A549 (cell line): ENCODE results near the gene OPALIN. TPM values are rescaled to one million over a fixed set of nuclear protein-coding genes. Genes with fewer than 3 reads are reported as not detected.

Source experiments
- ATAC-seq, 2 experiments: fragments of 200-7000 bp in 1 of 2; fragments of >200 bp in 1 of 2; cut with Nextera tagmentation in 1 of 2; cut with Tn5 transposase in 1 of 2; 3 replicates each; pipeline versions ENCODE4 v1.8.0 to v1.9.1; 2018 to 2020; ENCODE audit warnings: mild to moderate bottlenecking in 1 of 2, moderate library complexity in 1 of 2
- CTCF ChIA-PET: fragments of 300-600 bp; sonication (Branson Sonifier 250); formaldehyde crosslinking; extraction: SDS; loops from one replicate; lab custom pipeline; 2021; ENCODE audit warnings: antibody characterized with exemption, inconsistent platforms; lab: Yijun Ruan, JAX
- POLR2A ChIA-PET: fragments of 350-600 bp; formaldehyde crosslinking; extraction: SDS; loops from one replicate; lab custom pipeline; 2021; ENCODE audit warnings: antibody characterized with exemption, inconsistent platforms; lab: Yijun Ruan, JAX
- DNase-seq, 2 experiments: peaks; one replicate each; pipeline versions ENCODE4 v3.0.0 to v3.0.0-alpha.2; 2011 to 2016; ENCODE audit warnings: low read depth in 1 of 2, low spot score in 1 of 2
- FAIRE-seq: peaks from 2 replicates; lab custom pipeline; 2011; peaks lifted over from hg19 to GRCh38; lab: Jason Lieb, UNC
- H3K27ac ChIP-seq, 2 experiments: fragments of >200 bp; sonication (Bioruptor Twin); formaldehyde crosslinking; 3 replicates each; pipeline ENCODE4 v1.5.1; 2016 to 2017
- H3K4me1 ChIP-seq: fragments of >200 bp; sonication (Bioruptor Twin); formaldehyde crosslinking; 3 replicates; pipeline ENCODE4 v1.6.1; 2016
- H3K4me2 ChIP-seq: fragments of >200 bp; sonication (Bioruptor Twin); formaldehyde crosslinking; 3 replicates; pipeline ENCODE4 v1.6.1; 2016
- H3K4me3 ChIP-seq: fragments of >200 bp; sonication (Bioruptor Twin); formaldehyde crosslinking; 3 replicates; pipeline ENCODE4 v1.5.1; 2016
- H3K9me3 ChIP-seq: fragments of >200 bp; sonication (Bioruptor Twin); formaldehyde crosslinking; 3 replicates; pipeline ENCODE4 v1.6.1; 2016
- CTCF ChIP-seq: fragments of >200 bp; sonication (Bioruptor Twin); formaldehyde crosslinking; IDR thresholded peaks from 3 replicates; pipeline ENCODE4 v1.5.1; 2016
- FOSB ChIP-seq: fragments of 250-450 bp; sonication (Bioruptor Pico); IDR thresholded peaks from 2 replicates; pipeline ENCODE4 v1.5.0; 2020; ENCODE audit warnings: mild to moderate bottlenecking, moderate library complexity
- FOSL2 ChIP-seq, 2 experiments: fragments of 450-650 bp in 1 of 2; fragments of >200 bp in 1 of 2; sonication (Bioruptor Twin) in 1 of 2; formaldehyde crosslinking; IDR thresholded peaks; 2 replicates each; pipeline versions ENCODE4 v1.5.0 to v1.6.1; 2016 to 2020; ENCODE audit warnings: mild to moderate bottlenecking in 1 of 2, moderate library complexity in 1 of 2
- HEYL ChIP-seq: fragments of 250-450 bp; sonication (Bioruptor Pico); IDR thresholded peaks from 2 replicates; pipeline ENCODE4 v1.8.0; 2021; ENCODE audit warnings: mild to moderate bottlenecking, moderate library complexity
- JUNB ChIP-seq: fragments of >200 bp; sonication (Bioruptor Twin); formaldehyde crosslinking; IDR thresholded peaks from 2 replicates; pipeline ENCODE4 v1.6.1; 2016
- KDM1A ChIP-seq: fragments of 200-600 bp; sonication (generic); IDR thresholded peaks from 2 replicates; pipeline ENCODE4 v1.6.1; 2016; ENCODE audit warnings: low read depth, mild to moderate bottlenecking
- MAX ChIP-seq: IDR thresholded peaks from 2 replicates; pipeline ENCODE4 v1.6.1; 2012
- RAD21 ChIP-seq, 2 experiments: fragments of >200 bp in 1 of 2; sonication (Bioruptor Twin) in 1 of 2; formaldehyde crosslinking in 1 of 2; IDR thresholded peaks in 1 of 2; conservative IDR thresholded peaks in 1 of 2; 2 replicates in 1 of 2; 3 replicates in 1 of 2; pipeline ENCODE4 v1.6.1; 2012 to 2018; ENCODE audit warnings: inconsistent platforms in 1 of 2
- RARB ChIP-seq: fragments of 250-450 bp; sonication (Bioruptor Pico); IDR thresholded peaks from 2 replicates; pipeline ENCODE4 v1.8.0; 2021; ENCODE audit warnings: mild to moderate bottlenecking, moderate library complexity
- RFX5 ChIP-seq: fragments of 450-650 bp; IDR thresholded peaks from 2 replicates; pipeline ENCODE4 v1.7.1; 2014; ENCODE audit warnings: antibody characterized with exemption, mild to moderate bottlenecking, moderate library complexity
- TFCP2L1 ChIP-seq: fragments of 250-450 bp; sonication (Bioruptor Pico); IDR thresholded peaks from 2 replicates; pipeline ENCODE4 v1.5.0; 2021; ENCODE audit warnings: mild to moderate bottlenecking
- ZC3H11A ChIP-seq: fragments of 450-650 bp; IDR thresholded peaks from 2 replicates; pipeline ENCODE4 v1.6.1; 2014; ENCODE audit warnings: antibody characterized with exemption, mild to moderate bottlenecking
- ZFP36 ChIP-seq: fragments of 450-650 bp; IDR thresholded peaks from 2 replicates; pipeline ENCODE4 v1.6.1; 2014; ENCODE audit warnings: borderline replicate concordance; ENCODE audit not compliant: partially characterized antibody
- ZNF302 ChIP-seq: fragments of 250-450 bp; sonication (Bioruptor Pico); IDR thresholded peaks from 2 replicates; pipeline ENCODE4 v1.9.0; 2021; ENCODE audit warnings: inconsistent platforms, mild to moderate bottlenecking, moderate library complexity
- ZSCAN20 ChIP-seq: fragments of 250-450 bp; sonication (Bioruptor Pico); IDR thresholded peaks from 2 replicates; pipeline ENCODE4 v1.8.0; 2022; ENCODE audit warnings: mild to moderate bottlenecking, moderate library complexity
- WGBS: methylation state at CpG from one replicate; pipeline ENCODE4 v1.1.6; 2017; ENCODE audit errors: missing lambda C conversion rate; 5-methylcytosine and 5-hydroxymethylcytosine counted together
- polyA plus RNA-seq, 4 experiments: library from polyadenylated mRNA; depleted of rRNA in 3 of 4; stranded (reverse); fragments of >200 nt; fragmentation: RNase III in 1 of 4; extraction: RNeasy Plus Mini Kit Qiagen cat#74134 plus additional on column Dnase treatment in 1 of 4; gene quantifications; 2 replicates in 3 of 4; 3 replicates in 1 of 4; pipeline ENCODE4 v1.2.3, GENCODE V29; 2011 to 2017

OPALIN gene
- polyA plus RNA-seq, 2 of the 4 experiments (the other 2 are of a cell fraction): not detected

GRCh38 chr10:96370584-96371157 lies 11.9 kb upstream of the OPALIN start:
- TF ChIP-seq CTCF (peak; percentile 82), FOSL2 (IDR thresholded peaks at IDR 0.05) (no peak), FOSL2 (CRISPR knock-in tag; IDR thresholded peaks at IDR 0.05) (no peak), RAD21 (conservative IDR thresholded peaks at IDR 0.05 in 1 of 2, IDR thresholded peaks at IDR 0.05 in 1 of 2) (peak; percentile 54 to 60; a peak in 4 of 5 replicates)
- ATAC-seq: peak; percentile 41 to 80; a peak in 5 of 6 replicates
- DNase-seq: peak; percentile 62 to 76
- 17% methylated on average over 16 of the region's 16 CpGs for WGBS
- Histone ChIP-seq H3K9me3 (no peaks in the 10 kb centered on the region), H3K4me2 (peak overlapping the region; percentile 90), H3K27ac (no peak overlapping the region), H3K4me1 (peaks cover 13% of the 10 kb centered on the region; the same call in 1 of the 3 replicates), H3K4me3 (peak overlapping the region; percentile 29; the same call in 1 of the 3 replicates)
- ChIA-PET POLR2A (no interaction called here), CTCF (interaction anchor here (0.6 to 3.3 kb wide), 39 partner anchors 9 to 827 kb away, joined by 3 to 17 read pairs (median 4); partner anchors contain the start of genes ALDH18A1, OPALIN and TLL2)
- no peak for FAIRE-seq

- FAIRE-seq (no peak), DNase-seq (peak; percentile 48 to 57), ATAC-seq (peak; percentile 82)
- peaks cover 13% of the 10 kb centered on the region; the same call in 1 of the 3 replicates for H3K4me1 ChIP-seq
- POLR2A ChIA-PET: no interaction called here
- H3K27ac ChIP-seq: peak overlapping the region; percentile 7 to 66; a peak in 3 of 6 replicates
- TF ChIP-seq RARB (CRISPR knock-in tag): no peak
- no peak for TF ChIP-seq FOSB (CRISPR knock-in tag)
- TF ChIP-seq CTCF: no peak
- TF ChIP-seq ZSCAN20 (CRISPR knock-in tag): no peak
- no peak for TF ChIP-seq MAX
- TF ChIP-seq ZNF302: no peak
- TF ChIP-seq RAD21 (conservative IDR thresholded peaks at IDR 0.05 in 1 of 2, IDR thresholded peaks at IDR 0.05 in 1 of 2): no peak
- no peak for TF ChIP-seq ZFP36
- TF ChIP-seq HEYL (CRISPR knock-in tag): no peak
- no peak for TF ChIP-seq JUNB
- TF ChIP-seq RFX5: no peak
- H3K9me3 ChIP-seq: no peaks in the 10 kb centered on the region
- CTCF ChIA-PET: interaction anchor here (0.6 to 3.3 kb wide), 36 partner anchors 8 to 971 kb away, joined by 3 to 17 read pairs (median 5); partner anchors contain the start of genes ALDH18A1, OPALIN and TLL2
- H3K4me3 ChIP-seq: peak overlapping the region; percentile 29
- peak overlapping the region; percentile 90 for H3K4me2 ChIP-seq
- WGBS: 21% methylated on average over 38 of the region's 38 CpGs
These were observed 11.2 kb upstream of the OPALIN start for GRCh38 chr10:96369890-96370583.

- H3K4me2 ChIP-seq: no peak overlapping the region
- WGBS: 95% methylated on average over 5 of the region's 5 CpGs
- TF ChIP-seq TFCP2L1 (no peak), ZC3H11A (no peak), KDM1A (no peak)
- TF ChIP-seq, all 56 proteins: peak for 0
- ATAC-seq (no peak), FAIRE-seq (no peak), DNase-seq (no peak)
- ChIA-PET POLR2A (no interaction called here), CTCF (interaction anchor here (1.1 to 3.2 kb wide), 5 partner anchors 21 to 828 kb away, joined by 3 to 10 read pairs (median 6); partner anchors contain the start of gene TLL2)
- Histone ChIP-seq H3K4me3 (no peak overlapping the region), H3K4me1 (peaks cover 13% of the 10 kb centered on the region; the same call in 1 of the 3 replicates), H3K27ac (no peak overlapping the region), H3K9me3 (no peaks in the 10 kb centered on the region)
These were observed 10.2 kb upstream of the OPALIN start for GRCh38 chr10:96368971-96369370.
